Skeletal muscle cell (primary cell): ENCODE measurements around the gene LRRC36.

Source experiments
- DNase-seq: peaks from one replicate; pipeline ENCODE4 v3.0.0-alpha.2; 2010; ENCODE audit warnings: low read depth
- H3K4me3 ChIP-seq: 2 replicates; pipeline ENCODE4 v1.5.1; 2011; ENCODE audit warnings: low read depth, mild to moderate bottlenecking, control low read depth, low read length, moderate library complexity

The LRRC36 gene

GRCh38 chr16:67431775-67432505, 105.3 kb downstream of the LRRC36 start:
- DNase-seq, result no peak
- peak overlapping the region; percentile 45 for H3K4me3 ChIP-seq

DNA sequence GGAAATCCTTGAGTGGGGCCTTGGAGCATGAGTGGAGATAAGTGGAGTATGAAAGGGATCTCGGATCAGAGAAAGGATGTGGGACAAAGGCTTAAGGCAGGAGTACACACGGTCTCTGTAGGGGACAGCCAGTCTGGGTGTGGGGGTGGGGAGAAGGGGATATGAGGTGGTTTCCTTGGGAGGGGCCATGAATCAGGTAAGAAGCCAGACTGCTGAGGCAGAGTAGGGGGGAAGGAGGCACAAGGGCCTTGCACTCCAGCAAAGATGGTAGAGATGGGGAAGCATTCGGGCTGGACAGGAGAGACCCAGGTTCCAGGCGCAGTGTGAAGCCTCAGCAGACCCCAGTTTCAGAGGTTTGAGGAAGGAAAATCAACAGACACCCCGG, 105.9 kb downstream of the LRRC36 start:
- no peak overlapping the region for H3K4me3 ChIP-seq
- no peak for DNase-seq

GRCh38 chr16:67433131-67433719, 106.6 kb downstream of the LRRC36 start:
- H3K4me3 ChIP-seq, result no peak overlapping the region
- no peak for DNase-seq
